ENCODE data around the gene PPM1L.
"Not testable (repeated sequence)": the region's sequence is repeated elsewhere in the genome, so short reads cannot be mapped to it uniquely, and the experiment has no call there.

PPM1L gene

GRCh38 chr3:160755776-160756304 is at the start of gene PPM1L:
Gene PPM1L (plus strand): TSS chr3:160756231.
- DNase-seq = peak; percentile 51 to 81

- DNase-seq = peak; percentile 24 to 77
These were observed 48.7 kb upstream of the PPM1L start for GRCh38 chr3:160707187-160707794.

DNA sequence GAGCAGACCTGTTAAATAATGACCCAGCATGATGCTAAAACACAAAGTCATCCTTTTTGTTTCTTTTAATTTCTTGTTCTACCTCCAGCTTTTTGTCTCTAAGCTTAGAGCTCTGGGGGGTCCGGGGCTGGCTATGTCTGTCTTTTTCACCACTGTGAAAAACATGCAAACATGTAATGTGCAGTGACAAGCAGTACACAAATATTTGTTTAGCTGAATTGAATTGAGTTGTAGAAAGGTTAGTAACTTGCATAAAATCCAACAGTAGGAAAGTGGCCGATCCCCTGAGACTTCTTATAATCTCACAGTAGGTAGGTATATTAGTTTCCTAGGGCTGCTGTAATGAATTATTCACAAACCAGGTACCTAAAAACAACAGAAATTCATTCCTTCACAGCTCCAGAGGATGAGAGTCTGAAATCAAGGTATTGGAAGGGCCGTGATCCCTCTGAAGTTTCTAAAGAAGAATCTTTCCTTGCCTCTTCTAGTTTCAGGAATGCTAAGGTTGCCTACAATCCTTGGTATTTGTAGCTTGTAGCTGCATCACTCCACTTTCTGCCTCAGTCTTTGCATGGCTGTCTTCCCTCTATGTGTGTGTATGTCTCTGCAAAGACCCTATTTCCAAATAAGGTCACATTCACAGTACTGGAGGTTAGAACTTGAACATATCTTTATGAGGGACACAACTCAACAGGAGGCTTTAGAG is 46.4 kb upstream of the PPM1L start:
- DNase-seq = no peak

- not testable (repeated sequence) for DNase-seq
These were observed 42.9 kb upstream of the PPM1L start for GRCh38 chr3:160713144-160713543.

- DNase-seq = no peak
These were observed 36.3 kb upstream of the PPM1L start for GRCh38 chr3:160719710-160720109.

DNA sequence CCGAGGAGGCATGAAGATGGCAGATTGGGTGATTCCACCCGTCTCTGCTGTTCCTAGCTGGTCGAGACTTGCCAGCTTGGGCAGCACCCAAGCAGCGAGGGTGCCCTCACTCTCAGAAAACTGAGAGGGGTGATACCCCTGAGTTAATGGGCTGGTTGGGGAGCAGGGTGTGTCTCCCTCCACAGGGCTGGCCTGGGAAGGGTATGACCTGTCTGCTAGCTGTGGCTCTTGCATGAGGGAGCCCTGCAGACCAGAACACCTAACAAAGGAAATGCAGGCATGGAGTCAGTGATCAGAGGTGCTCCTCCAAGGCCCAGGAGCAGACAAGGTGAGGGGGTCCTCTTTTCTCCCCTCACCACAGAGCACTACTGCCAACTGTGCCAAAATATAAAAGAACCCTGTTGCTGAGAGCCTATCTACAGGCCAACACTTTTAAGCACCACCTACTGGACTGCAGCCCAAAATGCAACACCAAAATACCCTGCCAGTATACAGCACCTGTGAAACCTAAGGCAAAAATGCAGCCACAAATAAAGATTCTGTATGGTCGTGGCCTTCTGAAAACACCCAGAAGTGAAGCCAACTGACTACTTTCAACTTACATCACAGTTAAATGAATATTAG is 35.8 kb upstream of the PPM1L start:
- peak in 1 of 2 experiments; percentile 11 for DNase-seq

- no peak for DNase-seq
These were observed 33.7 kb upstream of the PPM1L start for GRCh38 chr3:160722331-160722730.

DNA sequence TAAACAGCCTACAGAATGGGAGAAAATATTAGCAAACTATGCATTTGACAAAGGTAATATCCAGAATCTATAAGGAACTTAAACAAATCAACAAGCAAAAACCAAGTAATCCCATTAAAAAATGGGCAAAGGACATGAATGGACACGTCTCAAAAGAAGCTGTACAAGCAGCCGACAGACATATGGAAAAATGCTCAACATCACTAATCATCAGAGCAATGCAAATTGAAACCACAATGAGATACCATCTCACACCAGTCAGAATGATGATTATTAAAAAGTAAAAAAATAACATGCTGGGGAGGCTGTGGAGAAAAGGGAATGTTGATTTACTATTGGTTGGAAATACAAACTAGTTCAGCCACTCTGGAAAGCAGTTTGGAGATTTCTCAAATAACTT is 30.7 kb upstream of the PPM1L start:
- peak; percentile 8 to 30 for DNase-seq

DNA sequence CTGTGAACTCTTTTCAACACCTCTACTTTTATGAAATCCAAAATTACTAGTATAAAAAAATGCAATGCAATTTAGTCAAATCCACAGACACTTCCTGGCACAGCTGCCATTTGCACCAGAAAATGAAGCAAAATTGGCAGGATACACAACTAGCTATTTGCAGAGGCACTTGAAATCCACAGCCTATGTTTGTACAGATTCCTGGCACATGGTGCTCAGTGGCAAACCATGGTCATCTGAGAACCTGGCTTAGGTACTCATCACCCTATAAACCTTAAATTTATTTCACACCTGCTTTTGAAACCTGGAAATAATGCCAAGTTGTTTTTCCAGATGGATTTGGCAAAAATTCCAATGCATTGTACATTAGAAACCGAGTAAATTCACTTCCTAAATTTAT is 20.2 kb upstream of the PPM1L start:
- no peak for DNase-seq

GRCh38 chr3:160738048-160738447 is 18.0 kb upstream of the PPM1L start:
- no peak for DNase-seq

DNA sequence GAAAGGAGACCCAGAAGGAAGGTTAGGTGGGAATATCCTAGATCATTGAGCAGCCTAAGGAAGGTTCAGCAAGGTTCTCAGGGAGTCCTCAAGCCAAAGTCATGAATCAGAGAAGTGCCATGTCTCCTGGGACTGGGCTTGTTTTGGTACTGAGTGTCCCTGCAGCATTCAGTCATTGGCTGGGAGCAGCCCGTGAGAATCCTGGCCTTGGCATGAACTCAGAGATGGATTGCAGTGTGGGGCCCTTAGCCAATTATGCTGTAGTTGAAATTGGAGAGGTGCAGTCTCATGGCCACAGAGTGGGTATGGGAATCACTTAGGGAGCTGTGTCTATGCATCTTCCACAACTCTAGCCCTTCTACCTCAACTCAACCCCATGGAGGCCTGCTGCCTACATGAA is 17.0 kb upstream of the PPM1L start:
- no peak for DNase-seq

DNA sequence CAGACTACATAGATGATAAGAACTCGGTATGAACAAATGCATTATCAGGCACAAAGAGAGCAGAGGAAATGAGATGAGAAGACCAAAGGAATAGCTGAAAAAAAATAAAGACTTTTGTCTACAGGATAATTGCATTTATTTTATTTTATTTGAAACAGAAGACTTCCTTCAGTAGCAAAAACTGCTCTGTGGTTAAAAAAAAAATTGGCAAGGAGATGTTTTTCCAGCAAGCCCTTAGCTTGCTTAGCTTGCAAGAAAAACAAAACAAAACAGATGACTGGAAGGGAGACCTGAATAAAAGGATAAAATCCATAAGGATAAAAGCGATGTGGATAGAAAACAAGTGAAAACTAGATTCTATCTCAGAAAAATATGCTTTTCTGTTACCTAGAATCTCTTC is 9.1 kb upstream of the PPM1L start:
- no peak for DNase-seq

- DNase-seq = no peak
These were observed 8.6 kb upstream of the PPM1L start for GRCh38 chr3:160747422-160747821.

DNA sequence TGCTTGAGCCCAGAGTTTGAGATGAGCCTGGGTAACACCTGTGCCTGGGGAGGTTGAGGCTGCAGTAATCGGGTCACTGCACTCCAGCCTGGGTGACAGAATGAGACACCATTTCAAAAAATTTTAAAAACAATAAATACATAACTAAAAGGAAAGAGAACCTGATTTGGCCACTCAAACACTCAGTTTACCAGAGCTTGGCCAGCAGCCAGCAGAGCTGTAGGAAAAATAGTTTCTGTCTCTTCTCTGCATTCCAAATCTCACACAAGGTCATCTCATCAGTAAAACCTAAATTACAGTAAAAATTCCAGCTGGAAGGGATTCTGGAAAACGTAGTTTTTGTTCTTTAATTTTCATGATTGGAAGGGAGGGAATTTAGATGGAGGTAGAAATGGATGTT is 7.8 kb upstream of the PPM1L start:
- DNase-seq = no peak

DNA sequence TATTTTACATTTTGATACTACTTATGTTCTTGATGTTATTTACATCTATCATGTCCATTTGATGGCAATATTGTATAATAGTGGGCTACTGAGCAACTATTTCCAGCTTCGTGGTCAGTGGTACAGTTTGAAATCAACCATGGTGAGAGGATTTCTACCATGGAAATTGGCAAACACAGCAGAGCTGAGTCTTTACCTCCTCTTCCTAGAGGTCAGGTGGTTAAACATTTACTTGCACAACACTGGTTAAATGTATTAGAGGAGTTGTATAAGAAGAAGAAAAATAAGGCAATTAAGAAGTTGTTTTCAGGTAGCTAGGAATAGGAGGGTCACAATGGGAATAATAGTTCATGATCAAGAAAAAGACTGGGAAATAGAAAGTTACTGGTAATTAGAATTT is 7.2 kb upstream of the PPM1L start:
- DNase-seq = no peak

GRCh38 chr3:160753953-160754352 is 2.1 kb upstream of the PPM1L start:
- no peak for DNase-seq

- DNase-seq = peak; percentile 57 to 63
These were observed 1.6 kb upstream of the PPM1L start for GRCh38 chr3:160754371-160754854.

- DNase-seq = peak; percentile 91 to 97
These were observed 930 bp upstream of the PPM1L start for GRCh38 chr3:160754855-160755747.

GRCh38 chr3:160757233-160758106 is 1.4 kb downstream of the PPM1L start:
- DNase-seq = peak; percentile 49 to 74

DNA sequence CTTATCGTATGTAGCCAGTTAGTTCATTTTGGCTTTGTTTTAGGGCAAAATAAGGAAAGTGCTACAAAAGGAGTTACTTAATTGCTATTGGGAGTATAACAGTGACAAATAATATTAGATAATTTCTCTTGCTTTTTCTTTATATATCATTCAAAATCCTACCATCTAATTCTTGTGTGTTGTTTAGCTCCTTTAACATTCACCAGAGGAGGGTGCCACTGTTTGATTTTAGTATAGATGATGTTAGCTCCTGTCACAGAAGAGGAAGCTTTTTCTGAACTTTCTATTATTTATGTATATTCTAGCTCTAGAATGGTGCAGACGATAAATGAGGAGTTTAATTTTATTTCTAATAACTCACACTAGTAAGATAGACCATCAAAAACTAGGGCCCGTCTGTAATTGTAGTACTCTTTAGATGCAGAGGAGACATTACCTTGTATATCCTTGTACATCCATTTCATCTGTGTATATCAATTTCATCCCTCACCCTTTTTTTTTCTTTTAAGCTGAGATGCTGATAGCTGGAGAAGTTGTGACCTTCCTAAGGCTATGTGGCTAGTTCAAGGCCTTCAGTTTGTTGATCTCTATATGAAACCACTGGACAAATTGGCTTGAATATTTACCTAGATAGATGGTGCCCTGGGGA is 3.0 kb downstream of the PPM1L start:
- peak in 1 of 2 experiments; percentile 27 for DNase-seq

DNA sequence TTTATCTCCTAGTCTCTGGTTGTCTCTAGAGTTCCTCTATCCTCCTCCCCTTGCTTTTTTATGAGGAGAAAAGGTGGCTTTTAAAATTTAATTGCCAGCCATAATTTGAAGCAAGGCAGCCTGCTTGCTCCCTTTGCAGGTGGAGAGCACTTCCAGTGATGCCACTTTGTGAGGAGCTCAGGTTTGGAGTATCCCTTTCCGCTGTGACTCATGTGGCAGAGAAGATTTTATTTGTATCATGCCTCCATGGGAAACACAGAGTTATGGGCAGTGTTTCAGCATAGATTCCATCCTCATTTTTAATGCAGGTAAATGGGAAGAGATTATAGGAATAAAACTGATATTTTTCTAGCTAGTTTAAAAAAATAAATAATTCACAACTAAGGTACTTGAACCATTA is 7.0 kb downstream of the PPM1L start:
- DNase-seq = no peak

Data from NCI-H526 (cell line).